GM06990 (cell line): ENCODE results near the gene DHRS13.
A peak's percentile ranks its signal among the peaks of the same experiment; 100 is the strongest.

Experiments
- DNase-seq: peaks from one replicate; pipeline ENCODE4 v3.0.0-alpha.2; 2011; ENCODE audit not compliant: insufficient read length; ENCODE audit errors: extremely low read depth
- H3K27me3 ChIP-seq: replicated peaks from 2 replicates; pipeline ENCODE4 v1.6.0; 2011; ENCODE audit warnings: low read length; ENCODE audit not compliant: control insufficient read depth, insufficient read depth
- H3K36me3 ChIP-seq: 2 replicates; pipeline ENCODE4 v1.5.1; 2011; ENCODE audit warnings: low read length; ENCODE audit not compliant: control insufficient read depth, insufficient read depth
- H3K4me3 ChIP-seq: replicated peaks from 2 replicates; pipeline ENCODE4 v1.5.1; 2011; ENCODE audit warnings: low read depth, mild to moderate bottlenecking, control low read depth, low read length
- TF ChIP-seq, protein P1 (sequence below): IDR thresholded peaks from 2 replicates; pipeline ENCODE4 v1.5.1; 2011; ENCODE audit warnings: low read length, control low read depth, mild to moderate bottlenecking, inconsistent platforms; ENCODE audit not compliant: insufficient read depth, poor library complexity, severe bottlenecking

The DHRS13 gene

DNA sequence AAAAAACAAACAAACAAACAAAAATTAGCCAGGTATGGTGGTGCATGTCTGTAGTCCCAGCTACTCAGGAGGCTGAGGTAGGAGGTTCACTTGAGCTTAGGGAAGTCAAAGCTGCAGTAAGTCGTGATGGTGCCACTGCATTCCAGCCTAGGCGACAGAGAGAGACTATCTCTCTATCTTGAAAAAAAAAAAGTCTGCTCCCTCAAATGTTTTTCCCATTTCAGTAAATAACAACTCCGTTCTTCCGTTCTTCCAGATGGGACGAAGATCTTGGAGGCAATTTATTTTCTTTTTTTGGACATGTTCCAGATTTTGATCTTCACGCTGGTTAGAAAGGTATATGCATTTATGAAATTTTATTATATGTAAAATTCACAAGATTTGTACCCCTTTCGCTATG, 29.0 kb downstream of the DHRS13 start:
- no peaks in the 10 kb centered on the region for H3K36me3 ChIP-seq
- no peak for DNase-seq
- H3K27me3 ChIP-seq, result no peaks in the 10 kb centered on the region
- no peak overlapping the region for H3K4me3 ChIP-seq
- TF ChIP-seq, protein P1, sequence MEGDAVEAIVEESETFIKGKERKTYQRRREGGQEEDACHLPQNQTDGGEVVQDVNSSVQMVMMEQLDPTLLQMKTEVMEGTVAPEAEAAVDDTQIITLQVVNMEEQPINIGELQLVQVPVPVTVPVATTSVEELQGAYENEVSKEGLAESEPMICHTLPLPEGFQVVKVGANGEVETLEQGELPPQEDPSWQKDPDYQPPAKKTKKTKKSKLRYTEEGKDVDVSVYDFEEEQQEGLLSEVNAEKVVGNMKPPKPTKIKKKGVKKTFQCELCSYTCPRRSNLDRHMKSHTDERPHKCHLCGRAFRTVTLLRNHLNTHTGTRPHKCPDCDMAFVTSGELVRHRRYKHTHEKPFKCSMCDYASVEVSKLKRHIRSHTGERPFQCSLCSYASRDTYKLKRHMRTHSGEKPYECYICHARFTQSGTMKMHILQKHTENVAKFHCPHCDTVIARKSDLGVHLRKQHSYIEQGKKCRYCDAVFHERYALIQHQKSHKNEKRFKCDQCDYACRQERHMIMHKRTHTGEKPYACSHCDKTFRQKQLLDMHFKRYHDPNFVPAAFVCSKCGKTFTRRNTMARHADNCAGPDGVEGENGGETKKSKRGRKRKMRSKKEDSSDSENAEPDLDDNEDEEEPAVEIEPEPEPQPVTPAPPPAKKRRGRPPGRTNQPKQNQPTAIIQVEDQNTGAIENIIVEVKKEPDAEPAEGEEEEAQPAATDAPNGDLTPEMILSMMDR, result no peak

DNA sequence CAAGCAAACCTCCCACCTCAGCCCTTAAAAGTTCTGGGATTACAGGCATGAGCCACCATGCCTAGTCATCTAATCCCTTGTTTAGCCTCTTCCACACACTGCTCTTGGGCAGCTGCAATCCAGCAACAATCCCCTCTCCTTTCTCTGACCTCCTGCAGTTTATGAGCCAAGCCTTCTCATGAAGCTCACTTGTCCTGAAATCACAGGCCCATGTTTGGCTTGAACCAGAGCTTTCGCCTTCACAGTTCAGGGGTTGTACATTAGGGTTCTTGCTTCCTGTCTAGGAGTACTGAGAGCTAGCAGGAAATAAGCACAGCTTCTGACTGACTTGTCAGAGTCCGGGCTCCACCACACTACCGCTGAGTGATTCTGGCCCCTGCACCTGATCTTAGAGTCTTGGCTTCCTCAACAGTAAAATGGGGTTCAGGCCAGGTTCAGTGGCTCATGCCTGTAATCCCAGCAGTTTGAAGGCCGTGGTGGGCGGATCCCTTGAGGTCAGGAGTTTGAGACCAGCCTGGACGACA, 31.8 kb downstream of the DHRS13 start:
- no peaks in the 10 kb centered on the region for H3K27me3 ChIP-seq
- DNase-seq, result peak; percentile 74
- TF ChIP-seq, protein P1, result no peak
- H3K4me3 ChIP-seq, result no peak overlapping the region
- no peaks in the 10 kb centered on the region for H3K36me3 ChIP-seq

DNA sequence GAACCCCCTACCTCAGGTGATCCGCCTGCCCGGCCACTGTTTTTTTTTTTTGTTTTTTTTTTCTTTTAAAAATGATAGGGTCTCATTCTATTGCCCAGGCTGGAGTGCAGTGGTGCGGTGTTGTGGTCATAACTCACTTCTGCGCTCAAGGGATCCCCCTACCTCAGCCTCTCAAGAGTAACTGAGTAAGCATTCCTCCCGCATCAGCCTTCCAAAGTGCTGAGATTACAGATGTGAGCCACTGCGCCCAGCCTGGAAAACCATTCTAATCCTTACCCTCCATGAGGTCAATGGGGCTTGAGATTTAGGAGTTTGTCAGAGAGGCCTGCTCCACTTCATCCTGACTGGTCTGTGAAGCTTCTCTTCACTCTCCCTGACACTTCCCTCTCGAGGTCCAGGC, 35.6 kb downstream of the DHRS13 start:
- no peak for DNase-seq
- no peaks in the 10 kb centered on the region for H3K27me3 ChIP-seq

DNA sequence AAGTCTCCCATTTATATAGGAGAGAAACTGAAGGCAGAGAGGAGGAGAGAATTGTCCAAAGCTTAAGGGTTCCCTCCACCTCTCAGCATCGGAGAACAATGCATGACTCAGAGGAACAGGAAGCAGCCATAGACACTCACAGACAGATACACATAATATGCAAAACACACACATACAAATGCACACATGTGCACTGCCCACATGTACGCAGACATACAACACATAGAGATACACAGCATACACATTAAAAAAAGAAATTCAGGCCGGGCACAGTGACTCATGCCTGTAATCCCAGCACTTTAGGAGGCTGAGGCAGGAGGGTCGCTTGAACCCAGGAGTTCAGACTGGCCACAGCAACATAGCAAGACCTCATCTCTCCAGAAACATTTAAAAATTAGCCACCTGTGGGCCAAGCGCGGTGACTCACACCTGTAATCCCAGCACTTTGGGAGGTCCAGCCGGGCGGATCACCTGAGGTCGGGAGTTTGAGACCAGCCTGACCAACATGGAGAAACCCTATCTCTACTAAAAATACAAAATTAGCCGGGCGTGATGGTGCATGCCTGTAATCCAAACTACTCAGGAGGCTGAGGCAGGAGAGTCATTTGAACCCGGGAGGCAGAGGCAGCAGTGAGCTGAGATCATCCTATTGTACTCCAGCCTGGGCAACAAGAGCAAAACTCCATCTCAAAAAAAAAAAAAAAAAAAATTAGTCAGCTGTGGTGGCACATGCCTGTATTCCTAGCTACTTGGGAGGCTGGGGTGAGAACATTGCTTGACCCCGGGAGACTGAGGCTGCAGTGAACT, 36.7 kb downstream of the DHRS13 start:
- no peak for DNase-seq
- Histone ChIP-seq H3K36me3 (no peaks in the 10 kb centered on the region; the same call in 1 of the 2 replicates), H3K4me3 (no peak overlapping the region), H3K27me3 (no peaks in the 10 kb centered on the region)
- TF ChIP-seq, protein P1, result no peak

More for the DNA sequence above, 35.6 kb downstream of the DHRS13 start:
- no peaks in the 10 kb centered on the region for H3K36me3 ChIP-seq
- TF ChIP-seq, protein P1, result no peak
- no peak overlapping the region for H3K4me3 ChIP-seq

DNA sequence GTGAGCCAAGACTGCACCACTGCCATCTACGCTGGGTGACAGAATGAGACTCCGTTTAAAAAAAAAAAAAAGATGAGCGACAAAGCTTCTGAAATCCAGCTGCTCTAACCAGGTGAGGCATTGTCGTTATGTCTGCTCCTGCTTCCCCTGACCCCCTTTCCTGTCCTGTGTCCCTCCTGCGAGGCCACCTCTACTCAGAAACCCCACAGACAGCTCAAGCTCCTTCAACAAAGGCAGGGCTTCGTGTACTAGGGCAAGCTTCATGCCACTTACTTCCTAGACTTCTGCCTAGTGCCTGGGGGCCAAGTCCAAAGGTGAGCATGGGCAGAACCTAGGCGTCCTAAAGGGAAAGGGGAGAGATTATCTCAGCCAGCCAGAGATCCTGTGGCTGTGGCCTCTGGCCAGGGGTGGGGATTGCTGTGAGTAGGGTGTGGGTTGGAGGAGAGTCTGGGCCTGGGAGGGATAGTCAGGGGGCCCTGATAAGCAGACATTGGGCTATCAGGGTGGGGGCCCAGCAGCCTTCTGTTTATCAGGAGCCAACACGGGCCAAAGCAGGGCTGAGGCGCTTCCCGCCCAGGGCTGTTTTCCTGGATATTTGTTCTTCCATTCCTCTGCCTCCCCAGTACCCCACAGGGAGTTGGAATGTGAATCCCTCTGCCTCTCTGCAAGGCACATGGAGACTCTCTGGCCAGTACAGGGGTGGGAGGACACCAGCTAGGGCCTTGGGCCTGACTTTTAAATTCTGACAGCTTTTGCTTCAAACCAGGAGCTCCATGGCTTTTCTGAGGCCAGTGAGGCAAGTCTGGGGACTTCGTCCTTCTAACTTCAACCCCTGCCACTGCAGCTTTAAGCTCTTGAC, 37.7 kb downstream of the DHRS13 start:
- Histone ChIP-seq H3K36me3 (peaks cover 4% of the 10 kb centered on the region), H3K4me3 (no peak overlapping the region), H3K27me3 (no peaks in the 10 kb centered on the region)
- DNase-seq, result no peak
- TF ChIP-seq, protein P1, result no peak
